ENCODE results near the gene SLC22A7. TPM values are rescaled to one million over a fixed set of nuclear protein-coding genes. Genes with fewer than 3 reads are reported as not detected.

The SLC22A7 gene
- total and polyA plus RNA-seq, 2 of the 8 experiments (the other 6 are each of a cell fraction or from before 2014, with no cell fraction given), result not detected

DNA sequence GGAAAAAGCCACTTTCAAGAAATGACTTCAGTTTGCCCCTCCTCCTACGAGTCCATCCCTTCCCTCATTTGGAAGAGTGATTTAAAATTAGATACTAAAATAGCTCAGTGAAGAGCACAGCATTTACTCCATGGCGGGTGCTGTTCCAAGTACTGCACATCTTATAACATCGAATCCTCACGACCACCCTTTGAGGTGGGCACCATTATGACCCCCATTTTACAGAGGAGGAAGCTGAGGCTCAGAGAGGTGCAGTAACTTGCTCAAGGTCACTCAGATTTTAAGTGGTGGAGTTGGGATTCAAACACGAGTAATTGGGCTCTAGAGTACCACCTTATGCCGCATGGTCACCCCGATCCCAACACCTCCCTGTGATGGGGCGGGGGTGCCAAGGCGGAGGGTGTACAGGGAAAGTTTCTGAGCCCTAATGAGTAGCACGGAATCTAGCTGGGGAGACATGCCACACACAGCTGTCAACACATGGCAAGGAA is 29.2 kb upstream of the SLC22A7 start:
- POLR2A ChIA-PET (ENCODE audit: partially characterized antibody), result interaction anchor here (0.6 to 2.2 kb wide), 6 partner anchors 8 to 931 kb away, joined by 3 to 5 read pairs (median 5); no protein-coding TSS in a partner anchor
- H4K91ac ChIP-seq (replicated peaks; ENCODE audit: insufficient read length, low read length), result no peak overlapping the region
- H3K9ac ChIP-seq (replicated peaks in 1 of 4; ENCODE audit: extremely low read depth in 1 of 4, low read depth in 3 of 4, low read length in 3 of 4), result no peak overlapping the region

More for the DNA sequence above, 29.2 kb upstream of the SLC22A7 start:
- no peak overlapping the region for H3K23ac ChIP-seq (ENCODE audit: insufficient read length)
- no peak overlapping the region for H2AFZ ChIP-seq (ENCODE audit: low read length)
- H4K20me1 ChIP-seq (replicated peaks in 1 of 2; ENCODE audit: control insufficient read depth in 1 of 2, insufficient read depth in 2 of 2, low read length in 2 of 2), result no peaks in the 10 kb centered on the region
- no peak overlapping the region for H3K56ac ChIP-seq (replicated peaks; ENCODE audit: insufficient read length, low read depth, low read length)
- peak overlapping the region; percentile 40; the same call in 1 of the 2 replicates for H2BK5ac ChIP-seq (ENCODE audit: low read depth, low read length)
- peak overlapping the region; percentile 75; the same call in 1 of the 2 replicates for H2BK20ac ChIP-seq (ENCODE audit: low read length)
- H3K79me2 ChIP-seq (ENCODE audit: control insufficient read depth in 1 of 2, insufficient read depth in 2 of 2, low read length in 2 of 2), result no peaks in the 10 kb centered on the region
- no peak overlapping the region for H4K5ac ChIP-seq (ENCODE audit: insufficient read length, low read depth, low read length)
- H3K4me3 ChIP-seq (ENCODE audit: extremely low read depth in 1 of 4, insufficient read depth in 2 of 4, low read depth in 3 of 4, low read length in 4 of 4), result peak overlapping the region in 2 of 4 experiments; percentile 19 to 54; a peak in 2 of 8 replicates
- no peak for DNase-seq (ENCODE audit: low read depth in 1 of 2, low spot score in 2 of 2)
- no peak overlapping the region for H3K27ac ChIP-seq (ENCODE audit: low read depth, low read length)
- H3K4me1 ChIP-seq (replicated peaks in 1 of 4; ENCODE audit: control insufficient read depth in 3 of 4, insufficient read depth in 4 of 4, low read length in 3 of 4), result peaks cover 3 to 29% (median 17%) of the 10 kb centered on the region in 4 experiments
- no peak overlapping the region for H2BK120ac ChIP-seq (replicated peaks; ENCODE audit: low read depth, low read length)
- CTCF ChIA-PET (ENCODE audit: partially characterized antibody), result interaction anchor here (0.6 to 9.4 kb wide), 21 partner anchors 10 to 239 kb away, joined by 3 to 78 read pairs (median 3); partner anchors contain the start of gene CRIP3
- FAIRE-seq, result no peak
- peak overlapping the region; percentile 65 to 73; a peak in 3 of 4 replicates for H3K4me2 ChIP-seq (ENCODE audit: insufficient read depth in 1 of 2, low read depth in 2 of 2, low read length in 2 of 2)
- H4K8ac ChIP-seq (ENCODE audit: extremely low read depth, insufficient read depth, low read length), result no peak overlapping the region
- peak overlapping the region; percentile 69; the same call in 1 of the 2 replicates for H2BK12ac ChIP-seq (ENCODE audit: low read depth, low read length)
- TF ChIP-seq KDM5A (IDR thresholded peaks at IDR 0.05; ENCODE audit: low read length) (no peak), SAP30 (IDR thresholded peaks at IDR 0.05; ENCODE audit: insufficient read depth, insufficient replicate concordance, low read length) (no peak), EGR1 (IDR thresholded peaks at IDR 0.05; ENCODE audit: borderline replicate concordance, low read depth, low read length) (no peak), CHD1 (IDR thresholded peaks at IDR 0.05; ENCODE audit: low read depth, low read length) (no peak)
- H2AK5ac ChIP-seq (ENCODE audit: low read depth, low read length), result peak overlapping the region; percentile 59
- H2BK15ac ChIP-seq (ENCODE audit: low read length), result peak overlapping the region; percentile 83
- H3K14ac ChIP-seq (ENCODE audit: insufficient read length), result no peak overlapping the region
- 88% methylated on average over 10 of the region's 10 CpGs; no CpG with 5 or more reads in 1 of the 2 experiments for WGBS, 2 experiments (ENCODE audit: extremely low coverage in 1 of 2, insufficient coverage in 1 of 2, insufficient read length in 1 of 2, insufficient replicate concordance in 2 of 2, low coverage in 1 of 2, low lambda C conversion rate in 2 of 2, missing lambda C conversion rate in 1 of 2)
- peaks cover 4% of the 10 kb centered on the region; the same call in 1 of the 2 replicates for H3K23me2 ChIP-seq (ENCODE audit: low read depth, low read length)
- H3K79me1 ChIP-seq (ENCODE audit: low read depth, low read length), result no peaks in the 10 kb centered on the region
- no peak overlapping the region for H3K4ac ChIP-seq (replicated peaks; ENCODE audit: insufficient read length, low read depth, low read length)
- no peaks in the 10 kb centered on the region for H3K9me3 ChIP-seq (ENCODE audit: insufficient read depth in 2 of 2, low read depth in 1 of 2, low read length in 1 of 2)
- peaks cover 2 to 42% (median 33%) of the 10 kb centered on the region in 4 experiments for H3K27me3 ChIP-seq (replicated peaks in 1 of 4; ENCODE audit: control insufficient read depth in 3 of 4, extremely low read depth in 1 of 4, insufficient read depth in 3 of 4, low read length in 3 of 4)
- no peaks in the 10 kb centered on the region for H3K36me3 ChIP-seq (ENCODE audit: control insufficient read depth in 2 of 4, insufficient read depth in 4 of 4, low read length in 3 of 4)
- peak overlapping the region; percentile 62; the same call in 1 of the 2 replicates for H3K18ac ChIP-seq (ENCODE audit: extremely low read depth, low read length)
